DND-41 (cell line): ENCODE measurements around the gene IQCC.

Experiments
- ATAC-seq: fragments of 200-7000 bp; cut with Tn5 transposase; 3 replicates; pipeline ENCODE4 v1.9.1; 2021; ENCODE audit warnings: low read depth; ENCODE audit not compliant: insufficient read depth
- DNase-seq: peaks from one replicate; pipeline ENCODE4 v3.0.0-alpha.2; 2020
- H2AFZ ChIP-seq: 2 replicates; pipeline ENCODE4 v1.6.0; 2012; ENCODE audit warnings: low read depth, low read length
- H3K27ac ChIP-seq: 2 replicates; pipeline ENCODE4 v1.5.1; 2012; ENCODE audit warnings: low read length, inconsistent platforms
- H3K27me3 ChIP-seq: fragments of 200-600 bp; sonication (generic); 2 replicates; pipeline ENCODE4 v1.6.0; 2012; ENCODE audit warnings: low read length, mild to moderate bottlenecking, inconsistent platforms; ENCODE audit not compliant: insufficient read depth, poor library complexity
- H3K36me3 ChIP-seq: 2 replicates; pipeline ENCODE4 v1.5.1; 2012; ENCODE audit warnings: low read length, inconsistent platforms; ENCODE audit not compliant: insufficient read depth
- H3K4me1 ChIP-seq: 2 replicates; pipeline ENCODE4 v1.5.1; 2012; ENCODE audit warnings: mild to moderate bottlenecking, low read length; ENCODE audit not compliant: insufficient read depth
- H3K4me2 ChIP-seq: 2 replicates; pipeline ENCODE4 v1.6.0; 2012; ENCODE audit warnings: mild to moderate bottlenecking, moderate library complexity, low read length, inconsistent platforms; ENCODE audit not compliant: insufficient read depth
- H3K4me3 ChIP-seq, 2 experiments: fragments of 200-600 bp in 1 of 2; shearing (Covaris generic) in 1 of 2; 2 replicates each; pipeline ENCODE4 v1.5.1; 2012 to 2016; ENCODE audit warnings: inconsistent platforms in 2 of 2, low read length in 2 of 2, mild to moderate bottlenecking in 2 of 2, low read depth in 1 of 2, moderate library complexity in 1 of 2
- H3K79me2 ChIP-seq: 2 replicates; pipeline ENCODE4 v1.6.0; 2012; ENCODE audit warnings: low read length, inconsistent platforms; ENCODE audit not compliant: insufficient read depth
- H3K9ac ChIP-seq: 2 replicates; pipeline ENCODE4 v1.6.0; 2012; ENCODE audit warnings: low read depth, mild to moderate bottlenecking, inconsistent platforms, low read length, moderate library complexity
- H3K9me3 ChIP-seq: 2 replicates; pipeline ENCODE4 v1.5.1; 2012; ENCODE audit warnings: low read length, moderate library complexity, mild to moderate bottlenecking, inconsistent platforms; ENCODE audit not compliant: insufficient read depth, severe bottlenecking
- H4K20me1 ChIP-seq: 2 replicates; pipeline ENCODE4 v1.6.0; 2012; ENCODE audit warnings: low read length; ENCODE audit not compliant: insufficient read depth
- CTCF ChIP-seq: IDR thresholded peaks from 2 replicates; pipeline ENCODE4 v1.5.1; 2012; ENCODE audit warnings: borderline replicate concordance, low read length, moderate library complexity, mild to moderate bottlenecking; ENCODE audit not compliant: poor library complexity, severe bottlenecking; ENCODE audit errors: extremely low read depth
- EZH2 ChIP-seq: IDR thresholded peaks from 3 replicates; pipeline ENCODE4 v1.6.1; 2012; ENCODE audit warnings: borderline replicate concordance, low read depth, mild to moderate bottlenecking, moderate library complexity, low read length, inconsistent platforms; ENCODE audit not compliant: severe bottlenecking

Gene IQCC

GRCh38 chr1:32204943-32205361, 519 bp upstream of the IQCC start:
- no peak for ATAC-seq
- Histone ChIP-seq H3K9me3 (no peaks in the 10 kb centered on the region), H3K27me3 (no peaks in the 10 kb centered on the region), H3K79me2 (peaks cover 26% of the 10 kb centered on the region), H3K4me1 (peaks cover 52% of the 10 kb centered on the region), H2AFZ (peak overlapping the region; percentile 99), H3K4me2 (peak overlapping the region; percentile 99), H3K9ac (peak overlapping the region; percentile 88), H3K27ac (peak overlapping the region; percentile 92), H3K4me3 (peak overlapping the region; percentile 53 to 98; a peak in 3 of 4 replicates), H4K20me1 (no peaks in the 10 kb centered on the region), H3K36me3 (peaks cover 21% of the 10 kb centered on the region)
- TF ChIP-seq EZH2: no peak
- no peak for TF ChIP-seq CTCF
- DNase-seq: no peak

GRCh38 chr1:32208469-32208868, 3.0 kb downstream of the IQCC start:
- no peak for DNase-seq
- no peaks in the 10 kb centered on the region for H4K20me1 ChIP-seq
- H3K27me3 ChIP-seq: no peaks in the 10 kb centered on the region
- no peak overlapping the region for H3K4me3 ChIP-seq
- no peak overlapping the region for H3K27ac ChIP-seq
- H3K79me2 ChIP-seq: peaks cover 14% of the 10 kb centered on the region
- H2AFZ ChIP-seq: no peak overlapping the region
- peaks cover 21% of the 10 kb centered on the region for H3K36me3 ChIP-seq
- H3K4me2 ChIP-seq: no peak overlapping the region
- no peaks in the 10 kb centered on the region for H3K9me3 ChIP-seq
- no peak overlapping the region for H3K9ac ChIP-seq
- TF ChIP-seq EZH2: no peak
- TF ChIP-seq CTCF: no peak
- ATAC-seq: no peak
- H3K4me1 ChIP-seq: peaks cover 25% of the 10 kb centered on the region

- peak; percentile 44 for DNase-seq
- Histone ChIP-seq H3K4me2 (no peak within 1 kb of the TSS), H3K36me3 (peaks cover 17% of the 10 kb centered on the region)
These were observed 3.4 kb downstream of the IQCC start, which contains the start of gene DCDC2B for GRCh38 chr1:32208891-32209328. Gene DCDC2B (plus strand): TSS chr1:32209089. CDS start chr1:32209094, 5 bp downstream.

More at GRCh38 chr1:32208891-32209328, 3.4 kb downstream of the IQCC start, which contains the start of gene DCDC2B:
- H3K27me3 ChIP-seq: no peaks in the 10 kb centered on the region
- no peak for ATAC-seq
- H3K9ac ChIP-seq: no peak within 1 kb of the TSS
- TF ChIP-seq CTCF: no peak
- TF ChIP-seq EZH2: no peak
- H3K79me2 ChIP-seq: peaks cover 14% of the 10 kb centered on the region
- peaks cover 25% of the 10 kb centered on the region for H3K4me1 ChIP-seq
- no peak within 1 kb of the TSS for H2AFZ ChIP-seq
- H3K27ac ChIP-seq: no peak within 1 kb of the TSS
- no peak within 1 kb of the TSS for H3K4me3 ChIP-seq
- no peaks in the 10 kb centered on the region for H3K9me3 ChIP-seq
- H4K20me1 ChIP-seq: no peaks in the 10 kb centered on the region
